HL-60 (cell line): ENCODE data around the gene DPH3.

Experiments
- POLR2AphosphoS5 ChIP-seq: IDR thresholded peaks from 2 replicates; pipeline ENCODE4 v1.6.1; 2012; ENCODE audit warnings: low read depth
- TF ChIP-seq, protein P1 (sequence below): IDR thresholded peaks from one replicate; pipeline ENCODE4 v1.5.1; 2011; ENCODE audit warnings: low read length, control low read depth, inconsistent platforms; ENCODE audit not compliant: insufficient read depth

GRCh38 chr3:16286751-16287543 lies 22.2 kb upstream of the DPH3 start:
- TF ChIP-seq, protein P1, sequence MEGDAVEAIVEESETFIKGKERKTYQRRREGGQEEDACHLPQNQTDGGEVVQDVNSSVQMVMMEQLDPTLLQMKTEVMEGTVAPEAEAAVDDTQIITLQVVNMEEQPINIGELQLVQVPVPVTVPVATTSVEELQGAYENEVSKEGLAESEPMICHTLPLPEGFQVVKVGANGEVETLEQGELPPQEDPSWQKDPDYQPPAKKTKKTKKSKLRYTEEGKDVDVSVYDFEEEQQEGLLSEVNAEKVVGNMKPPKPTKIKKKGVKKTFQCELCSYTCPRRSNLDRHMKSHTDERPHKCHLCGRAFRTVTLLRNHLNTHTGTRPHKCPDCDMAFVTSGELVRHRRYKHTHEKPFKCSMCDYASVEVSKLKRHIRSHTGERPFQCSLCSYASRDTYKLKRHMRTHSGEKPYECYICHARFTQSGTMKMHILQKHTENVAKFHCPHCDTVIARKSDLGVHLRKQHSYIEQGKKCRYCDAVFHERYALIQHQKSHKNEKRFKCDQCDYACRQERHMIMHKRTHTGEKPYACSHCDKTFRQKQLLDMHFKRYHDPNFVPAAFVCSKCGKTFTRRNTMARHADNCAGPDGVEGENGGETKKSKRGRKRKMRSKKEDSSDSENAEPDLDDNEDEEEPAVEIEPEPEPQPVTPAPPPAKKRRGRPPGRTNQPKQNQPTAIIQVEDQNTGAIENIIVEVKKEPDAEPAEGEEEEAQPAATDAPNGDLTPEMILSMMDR: no peak
- no peak for TF ChIP-seq POLR2AphosphoS5
